SU-DHL-6 (cell line): Measurements from ENCODE around the gene TRAK2.

Source experiments
- H2AFZ ChIP-seq: fragments of 200-600 bp; sonication (generic); 2 replicates; pipeline ENCODE4 v1.6.1; 2014; ENCODE audit warnings: low read depth, mild to moderate bottlenecking, moderate library complexity, mixed read lengths, antibody characterized with exemption, low read length; ENCODE audit not compliant: severe bottlenecking
- H3F3A ChIP-seq: fragments of 200-600 bp; shearing (Covaris generic); 2 replicates; pipeline ENCODE4 v1.6.0; 2016; ENCODE audit warnings: antibody characterized with exemption, mild to moderate bottlenecking; ENCODE audit not compliant: insufficient read depth
- H3K27ac ChIP-seq: fragments of 200-600 bp; sonication (generic); 2 replicates; pipeline ENCODE4 v1.5.1; 2016; ENCODE audit warnings: low read depth, mild to moderate bottlenecking, low read length, moderate library complexity, mixed read lengths
- H3K27me3 ChIP-seq: fragments of 200-600 bp; sonication (generic), shearing (Covaris generic); 2 replicates; pipeline ENCODE4 v1.6.0; 2014; ENCODE audit warnings: mild to moderate bottlenecking, low read length
- H3K36me3 ChIP-seq: fragments of 200-600 bp; sonication (generic); 2 replicates; pipeline ENCODE4 v1.6.1; 2014; ENCODE audit warnings: mild to moderate bottlenecking, low read length, mixed read lengths
- H3K4me2 ChIP-seq: fragments of 300-600, 200-600 bp; shearing (Covaris generic), sonication (generic); 2 replicates; pipeline ENCODE4 v1.6.0; 2014; ENCODE audit warnings: low read length, low read depth, mild to moderate bottlenecking; ENCODE audit not compliant: poor library complexity, severe bottlenecking
- H3K4me3 ChIP-seq: fragments of 200-600 bp; sonication (generic); 2 replicates; pipeline ENCODE4 v1.5.1; 2014; ENCODE audit warnings: antibody characterized with exemption, low read length, mild to moderate bottlenecking, mixed read lengths; ENCODE audit not compliant: insufficient read depth, poor library complexity, severe bottlenecking
- H3K79me2 ChIP-seq: fragments of 200-600 bp; sonication (generic); 2 replicates; pipeline ENCODE4 v1.6.1; 2014; ENCODE audit warnings: mild to moderate bottlenecking, low read length, moderate library complexity; ENCODE audit not compliant: insufficient read depth
- H3K9ac ChIP-seq: fragments of 200-600 bp; sonication (generic); 2 replicates; pipeline ENCODE4 v1.7.0; 2014; ENCODE audit warnings: mild to moderate bottlenecking, low read length
- H3K9me2 ChIP-seq: fragments of 200-600 bp; sonication (generic); replicated peaks from 2 replicates; pipeline ENCODE4 v1.6.1; 2014; ENCODE audit warnings: low read length; ENCODE audit not compliant: insufficient read depth
- H3K9me3 ChIP-seq: fragments of 200-600 bp; sonication (generic); 2 replicates; pipeline ENCODE4 v1.6.1; 2014; ENCODE audit warnings: low read length, mixed read lengths; ENCODE audit not compliant: insufficient read depth
- H4K20me1 ChIP-seq: fragments of 200-600 bp; sonication (generic); 2 replicates; pipeline ENCODE4 v1.6.1; 2014; ENCODE audit warnings: low read depth, mild to moderate bottlenecking, antibody characterized with exemption, low read length, moderate library complexity, mixed read lengths
- CTCF ChIP-seq: fragments of 200-600 bp; sonication (generic); IDR thresholded peaks from one replicate; pipeline ENCODE4 v1.5.1; 2017; ENCODE audit warnings: antibody characterized with exemption, mild to moderate bottlenecking, low read length, moderate library complexity; ENCODE audit not compliant: insufficient read depth, poor library complexity, severe bottlenecking
- EZH2phosphoT487 ChIP-seq: fragments of 200-600 bp; sonication (generic), shearing (Covaris generic); conservative IDR thresholded peaks from 2 replicates; pipeline ENCODE4 v1.6.1; 2018; ENCODE audit warnings: mild to moderate bottlenecking, antibody characterized with exemption, low read length, moderate library complexity, mixed read lengths

The TRAK2 gene, protein sequence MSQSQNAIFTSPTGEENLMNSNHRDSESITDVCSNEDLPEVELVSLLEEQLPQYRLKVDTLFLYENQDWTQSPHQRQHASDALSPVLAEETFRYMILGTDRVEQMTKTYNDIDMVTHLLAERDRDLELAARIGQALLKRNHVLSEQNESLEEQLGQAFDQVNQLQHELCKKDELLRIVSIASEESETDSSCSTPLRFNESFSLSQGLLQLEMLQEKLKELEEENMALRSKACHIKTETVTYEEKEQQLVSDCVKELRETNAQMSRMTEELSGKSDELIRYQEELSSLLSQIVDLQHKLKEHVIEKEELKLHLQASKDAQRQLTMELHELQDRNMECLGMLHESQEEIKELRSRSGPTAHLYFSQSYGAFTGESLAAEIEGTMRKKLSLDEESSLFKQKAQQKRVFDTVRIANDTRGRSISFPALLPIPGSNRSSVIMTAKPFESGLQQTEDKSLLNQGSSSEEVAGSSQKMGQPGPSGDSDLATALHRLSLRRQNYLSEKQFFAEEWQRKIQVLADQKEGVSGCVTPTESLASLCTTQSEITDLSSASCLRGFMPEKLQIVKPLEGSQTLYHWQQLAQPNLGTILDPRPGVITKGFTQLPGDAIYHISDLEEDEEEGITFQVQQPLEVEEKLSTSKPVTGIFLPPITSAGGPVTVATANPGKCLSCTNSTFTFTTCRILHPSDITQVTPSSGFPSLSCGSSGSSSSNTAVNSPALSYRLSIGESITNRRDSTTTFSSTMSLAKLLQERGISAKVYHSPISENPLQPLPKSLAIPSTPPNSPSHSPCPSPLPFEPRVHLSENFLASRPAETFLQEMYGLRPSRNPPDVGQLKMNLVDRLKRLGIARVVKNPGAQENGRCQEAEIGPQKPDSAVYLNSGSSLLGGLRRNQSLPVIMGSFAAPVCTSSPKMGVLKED

DNA sequence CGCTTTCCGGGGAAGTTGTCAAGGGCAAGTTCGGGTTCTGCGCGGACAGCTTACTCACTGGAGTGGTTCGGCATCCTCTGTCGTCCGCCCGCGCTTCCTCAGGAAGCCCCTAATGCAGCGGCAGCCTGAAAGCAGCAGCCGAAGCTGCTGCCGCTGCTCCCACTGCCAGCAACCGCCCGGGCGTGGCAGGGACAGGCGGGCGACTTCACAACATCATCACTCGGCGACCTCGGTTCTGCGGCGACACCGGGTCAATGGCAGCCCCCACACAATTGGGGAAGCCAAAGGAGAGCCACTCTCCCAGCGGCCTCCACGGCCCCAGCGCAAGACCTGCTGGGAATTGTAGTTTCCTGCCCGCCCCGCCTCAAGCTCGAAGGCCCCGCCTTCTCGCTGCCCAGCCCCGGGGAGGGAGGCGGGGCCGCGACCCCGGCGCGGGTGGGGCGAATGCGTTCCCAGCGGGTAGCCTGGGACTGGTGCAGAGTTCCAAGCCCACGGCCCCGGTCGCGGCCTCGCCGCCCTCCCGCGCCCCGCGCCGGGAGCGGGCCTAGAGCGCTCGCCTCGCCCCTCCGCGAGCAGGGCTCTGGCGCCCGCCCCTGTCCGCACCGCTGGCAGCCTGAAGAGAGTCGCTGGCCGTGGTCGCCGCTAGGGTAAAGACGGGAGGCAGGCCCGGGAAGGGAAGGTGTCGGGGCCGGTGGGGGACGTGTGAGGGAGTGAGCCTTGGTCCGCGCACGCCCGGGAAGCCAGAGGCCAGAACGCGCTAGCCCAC lies at the start of gene TRAK2, which contains the start of gene STRADB:
TSS of gene TRAK2 (minus strand) at position 167 of the 766 bp plus-strand sequence. CDS start 30,951 bp downstream, outside the sequence.
TSS of gene STRADB (plus strand) at position 449 of the 766 bp plus-strand sequence. CDS start 3,101 bp downstream, outside the sequence.
- H3K36me3 ChIP-seq: no peaks in the 10 kb centered on the region
- H3F3A ChIP-seq: no peaks in the 10 kb centered on the region
- peak within 1 kb of the TSS; percentile 59 for H3K4me3 ChIP-seq
- H3K4me2 ChIP-seq: peak within 1 kb of the TSS; percentile 69
- no peak for TF ChIP-seq EZH2phosphoT487
- TF ChIP-seq CTCF: no peak
- no peaks in the 10 kb centered on the region for H3K9me3 ChIP-seq
- no peaks in the 10 kb centered on the region for H3K9me2 ChIP-seq
- peaks cover 5% of the 10 kb centered on the region; the same call in 1 of the 2 replicates for H3K79me2 ChIP-seq
- peak within 1 kb of the TSS; percentile 79 for H3K9ac ChIP-seq
- H2AFZ ChIP-seq: peak within 1 kb of the TSS; percentile 95
- H4K20me1 ChIP-seq: no peaks in the 10 kb centered on the region
- H3K27me3 ChIP-seq: no peaks in the 10 kb centered on the region
- no peak within 1 kb of the TSS; the same call in 1 of the 2 replicates for H3K27ac ChIP-seq

DNA sequence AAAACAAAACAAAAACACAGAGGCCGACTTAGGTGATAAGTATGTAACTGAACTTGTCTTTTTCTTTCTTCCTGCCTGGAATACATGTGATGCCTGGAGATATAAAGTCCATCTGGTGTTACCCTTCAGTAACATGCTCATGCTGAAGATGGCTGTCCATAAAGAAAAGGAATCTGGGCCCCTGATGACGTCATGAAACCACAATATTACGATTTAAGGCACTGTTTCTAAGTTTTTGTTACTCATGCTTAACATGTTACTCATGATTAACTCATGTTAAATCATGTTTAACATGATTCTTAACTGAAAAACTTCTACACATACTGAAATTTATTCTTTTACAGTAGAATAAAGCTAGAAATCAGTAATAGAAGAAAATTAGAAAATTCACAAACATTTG lies 49.3 kb upstream of the TRAK2 start:
- no peak overlapping the region for H3K9ac ChIP-seq
- no peak overlapping the region for H2AFZ ChIP-seq
- no peaks in the 10 kb centered on the region for H3K36me3 ChIP-seq
- no peak overlapping the region for H3K4me3 ChIP-seq
- no peaks in the 10 kb centered on the region for H4K20me1 ChIP-seq
- no peak overlapping the region for H3K27ac ChIP-seq
- no peaks in the 10 kb centered on the region for H3K9me3 ChIP-seq
- TF ChIP-seq EZH2phosphoT487 (no peak), CTCF (no peak)
- H3K4me2 ChIP-seq: no peak overlapping the region
- no peaks in the 10 kb centered on the region for H3F3A ChIP-seq
- H3K9me2 ChIP-seq: no peaks in the 10 kb centered on the region
- no peaks in the 10 kb centered on the region for H3K79me2 ChIP-seq
- no peaks in the 10 kb centered on the region for H3K27me3 ChIP-seq

DNA sequence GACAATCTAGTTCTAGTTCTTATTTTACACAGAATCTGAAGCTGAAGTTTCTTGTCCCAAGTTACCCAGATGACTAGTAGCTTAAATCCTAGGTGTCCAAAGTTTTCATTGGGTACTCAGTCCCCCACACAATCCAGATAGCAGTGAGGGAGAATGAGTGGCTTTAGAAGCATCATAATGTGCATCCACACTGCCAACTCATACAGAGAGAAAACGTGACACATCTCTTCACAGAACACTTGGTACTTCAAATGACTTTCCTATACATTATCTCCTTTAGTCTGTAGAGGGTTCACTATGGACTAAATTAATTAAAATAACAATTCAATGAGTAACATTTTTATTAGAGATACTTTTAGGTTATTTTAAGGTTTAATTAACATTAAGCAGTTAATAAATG lies 45.5 kb upstream of the TRAK2 start:
- Histone ChIP-seq H3K36me3 (no peaks in the 10 kb centered on the region), H2AFZ (no peak overlapping the region), H3K9me2 (no peaks in the 10 kb centered on the region), H3K27me3 (no peaks in the 10 kb centered on the region), H3K4me2 (no peak overlapping the region), H3K27ac (no peak overlapping the region), H3K9ac (no peak overlapping the region), H3F3A (no peaks in the 10 kb centered on the region), H4K20me1 (no peaks in the 10 kb centered on the region), H3K4me3 (no peak overlapping the region), H3K79me2 (no peaks in the 10 kb centered on the region), H3K9me3 (no peaks in the 10 kb centered on the region)
- TF ChIP-seq CTCF: no peak
- TF ChIP-seq EZH2phosphoT487: no peak
